HG02852 (cell line): ENCODE data around the gene PDE1C.

ENCODE experiments used
- ATAC-seq: cut with Tn5 transposase; IDR thresholded peaks from one replicate; pipeline ENCODE4 v1.9.1; 2021; ENCODE audit warnings: mild to moderate bottlenecking, moderate library complexity; ENCODE audit not compliant: unreplicated experiment

PDE1C gene

DNA sequence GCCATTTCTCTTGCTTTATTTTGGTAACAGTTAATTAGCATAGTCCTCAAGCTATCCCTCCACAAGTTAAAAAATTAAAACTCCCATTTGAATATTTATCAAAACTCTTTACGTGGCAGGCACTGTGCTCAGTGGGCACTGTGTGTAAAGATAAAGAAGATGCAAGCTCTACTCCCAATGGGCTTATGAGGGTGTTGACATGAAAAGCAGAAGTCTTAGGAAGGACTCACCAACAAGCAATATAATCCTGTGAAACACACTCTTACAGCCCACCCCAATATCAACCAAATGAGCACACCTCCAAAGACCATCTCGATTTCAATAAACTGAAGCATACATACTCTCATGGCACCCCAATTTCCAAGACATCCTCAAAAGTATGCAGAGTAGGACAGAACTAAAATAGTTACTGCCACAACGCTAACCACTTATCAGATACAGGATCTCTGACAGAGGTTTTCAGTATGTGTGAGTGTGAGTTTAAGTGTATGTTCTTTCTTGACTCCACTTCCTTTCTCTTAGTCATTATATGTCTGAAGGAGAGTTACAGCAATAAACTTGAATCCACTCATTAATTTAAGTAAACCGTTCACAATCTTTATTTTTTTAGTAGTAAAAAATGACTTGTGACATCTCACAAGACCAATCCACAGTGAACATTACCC is 120.0 kb downstream of the PDE1C start:
- ATAC-seq: peak; percentile 73

DNA sequence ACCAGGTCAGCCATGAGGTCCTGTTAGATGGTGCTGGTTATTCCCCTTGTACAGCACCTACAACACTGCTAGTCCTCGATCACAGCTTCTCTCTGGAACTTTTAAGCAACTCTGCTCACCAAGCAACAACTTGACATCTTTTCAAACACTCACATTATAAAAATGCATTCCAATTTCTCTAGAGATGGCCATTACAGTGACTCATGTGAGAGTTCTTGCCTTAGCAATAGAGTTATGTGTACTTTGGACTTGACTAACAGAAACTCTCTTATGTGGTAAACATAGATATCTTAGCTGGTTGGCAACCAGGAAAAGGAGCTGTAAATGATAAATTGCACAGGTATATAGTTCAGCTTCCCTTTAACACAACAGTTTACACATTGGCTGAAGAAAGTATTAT is 122.2 kb downstream of the PDE1C start:
- ATAC-seq: no peak

DNA sequence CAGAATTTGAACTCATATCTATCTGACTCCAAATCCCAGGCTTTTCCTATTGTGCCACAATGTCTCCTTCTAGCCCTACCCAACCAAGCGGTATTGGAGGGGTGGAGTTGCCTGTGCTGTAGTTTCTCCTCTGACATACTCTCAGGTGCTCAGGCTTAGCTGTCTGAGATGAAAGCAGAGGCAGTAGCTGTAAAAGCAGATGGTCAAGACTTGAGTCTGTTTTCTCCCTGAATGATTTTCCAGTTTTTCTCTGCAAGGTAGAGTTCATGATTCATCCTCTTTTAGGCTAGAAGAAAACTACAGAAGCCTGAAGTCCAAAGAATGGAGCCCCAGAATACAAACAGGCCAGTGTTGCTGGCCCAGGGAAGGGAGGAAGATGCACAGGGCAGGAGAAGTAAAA is 130.0 kb downstream of the PDE1C start:
- no peak for ATAC-seq

DNA sequence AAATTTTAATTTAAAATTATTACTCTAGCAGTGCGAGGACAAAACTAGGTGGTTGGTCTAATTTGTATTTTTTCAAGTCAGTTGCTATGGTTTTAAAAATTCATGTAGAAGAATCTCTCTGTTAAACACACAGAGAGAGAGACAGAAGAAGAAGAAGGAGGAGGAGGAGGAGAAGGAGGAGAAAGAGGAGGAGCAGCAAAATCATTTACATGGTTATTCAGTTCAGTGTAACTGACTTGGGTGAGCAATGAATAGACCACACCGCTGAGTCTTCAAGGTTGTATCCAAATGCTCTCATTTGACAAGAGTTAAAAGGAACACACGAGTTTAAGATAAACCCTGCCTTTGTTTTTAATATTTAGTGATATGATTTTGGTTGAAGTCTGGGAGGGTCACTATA is 131.1 kb downstream of the PDE1C start:
- no peak for ATAC-seq

DNA sequence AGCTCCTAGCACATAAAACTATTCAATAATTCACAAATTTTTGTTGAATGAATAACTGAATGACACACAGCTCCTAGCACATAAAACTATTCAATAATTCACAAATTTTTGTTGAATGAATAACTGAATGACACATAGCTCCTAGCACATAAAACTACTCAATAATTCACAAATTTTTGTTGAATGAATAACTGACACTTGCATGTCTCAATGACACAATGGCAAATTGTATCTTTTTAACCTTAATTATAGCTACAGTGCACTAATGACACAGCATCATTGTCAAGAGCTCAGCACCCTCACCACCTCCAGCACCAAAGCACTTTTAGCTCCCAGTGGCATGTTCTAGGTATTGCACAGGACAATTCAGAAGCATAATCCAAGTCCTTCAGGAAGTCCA is 131.6 kb downstream of the PDE1C start:
- ATAC-seq: no peak

- no peak for ATAC-seq
These were observed 132.2 kb downstream of the PDE1C start for GRCh38 chr7:31937982-31938381.

DNA sequence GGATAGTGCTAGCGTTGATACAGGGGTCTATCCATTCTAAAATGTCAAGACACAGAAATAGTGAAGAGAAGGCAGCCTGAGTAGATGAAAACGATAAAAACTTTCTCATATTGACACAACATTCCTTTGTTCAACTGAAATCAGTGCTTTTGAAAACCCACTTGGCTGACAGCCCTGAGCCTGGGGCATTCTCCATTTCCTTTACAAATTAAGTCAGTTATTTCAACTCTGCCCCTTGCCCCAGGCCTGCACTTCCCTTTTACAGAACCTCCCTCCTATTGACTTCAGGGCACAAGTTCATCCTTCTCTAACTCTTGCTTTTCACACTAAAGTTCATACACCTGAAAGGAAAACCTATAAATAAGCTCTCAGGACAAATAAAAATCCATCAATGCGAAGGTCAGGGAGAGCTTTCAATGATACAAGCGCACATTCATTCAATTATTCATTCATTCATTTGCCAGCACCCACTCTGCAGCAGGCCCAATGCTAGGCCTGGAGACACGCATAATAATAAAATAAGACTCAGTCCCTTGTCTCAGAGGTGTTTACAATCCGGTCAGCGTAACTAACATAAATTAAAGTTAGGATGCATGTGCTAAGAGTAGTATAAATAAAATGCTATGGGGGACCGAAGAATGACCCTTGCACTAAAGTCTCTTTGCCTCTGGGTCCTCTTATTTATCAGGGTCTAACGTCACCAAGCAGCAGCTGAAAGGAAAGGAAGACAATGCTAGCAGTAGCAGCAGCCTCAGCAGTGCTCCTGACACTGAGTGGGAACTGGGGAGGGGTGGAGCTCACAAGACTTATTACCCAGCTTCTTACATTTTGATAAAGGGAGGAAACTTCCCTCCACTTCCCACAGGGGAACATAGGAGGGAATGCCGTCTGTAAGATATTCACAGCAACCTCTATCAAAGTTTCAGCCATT is 134.8 kb downstream of the PDE1C start:
- ATAC-seq: no peak

DNA sequence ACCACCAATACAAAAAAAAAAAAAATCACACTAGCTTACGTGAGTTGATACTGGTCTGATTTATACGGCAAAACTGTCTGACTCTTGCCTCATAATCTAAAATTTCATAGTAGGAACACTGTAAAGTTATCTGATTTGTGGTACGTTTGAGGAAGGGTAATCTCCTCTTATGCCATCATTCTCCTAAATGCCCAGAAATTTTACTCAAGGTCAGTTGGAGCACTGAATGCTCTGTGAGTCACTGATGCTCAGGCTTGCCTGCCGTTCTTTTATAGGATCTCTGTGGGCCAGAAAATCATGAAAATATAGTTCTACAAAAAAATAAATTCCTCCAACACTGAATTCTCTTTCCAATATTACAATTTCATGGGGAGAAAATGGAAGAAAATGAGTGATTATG is 135.7 kb downstream of the PDE1C start:
- ATAC-seq: no peak

DNA sequence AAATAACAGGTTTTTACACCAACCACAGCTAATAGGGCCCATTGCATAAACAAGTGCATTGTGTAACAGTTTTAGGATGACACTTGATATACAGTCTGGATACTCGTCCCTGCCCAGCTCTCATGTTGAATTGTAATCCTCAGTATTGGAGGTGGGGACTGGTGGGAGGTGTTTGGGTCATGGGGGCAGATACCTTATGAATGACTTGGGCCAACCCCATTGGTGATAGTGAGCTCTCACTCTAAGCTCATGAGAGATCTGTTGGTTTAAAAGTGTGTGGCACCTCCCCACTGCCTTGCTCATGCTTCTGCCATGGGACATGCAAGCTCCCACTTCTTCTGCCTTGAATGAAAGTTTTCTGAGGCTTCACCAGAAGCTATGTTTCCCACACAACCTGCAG is 136.7 kb downstream of the PDE1C start:
- no peak for ATAC-seq

- no peak for ATAC-seq
These were observed 143.1 kb downstream of the PDE1C start for GRCh38 chr7:31926991-31927584.

GRCh38 chr7:31925753-31926454 is 144.3 kb downstream of the PDE1C start:
- no peak for ATAC-seq

DNA sequence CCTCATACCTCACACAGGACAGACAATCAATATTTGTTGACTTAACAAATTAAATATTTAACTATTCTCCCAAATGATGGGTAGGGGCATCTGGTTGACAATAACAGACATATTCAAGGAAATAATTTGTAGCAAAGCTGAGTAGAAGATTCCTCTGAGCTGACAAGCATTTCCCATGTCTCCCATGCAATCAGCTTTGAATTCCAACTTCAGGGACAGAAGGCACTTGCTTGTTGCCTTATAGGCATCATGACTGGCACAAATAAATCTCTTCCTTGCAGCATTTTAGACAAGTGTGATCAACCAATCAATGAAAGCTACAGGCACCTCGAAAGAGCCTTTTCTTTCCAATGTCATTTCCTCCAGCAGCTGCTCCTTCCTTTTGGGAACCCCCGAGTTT is 146.0 kb downstream of the PDE1C start:
- no peak for ATAC-seq

DNA sequence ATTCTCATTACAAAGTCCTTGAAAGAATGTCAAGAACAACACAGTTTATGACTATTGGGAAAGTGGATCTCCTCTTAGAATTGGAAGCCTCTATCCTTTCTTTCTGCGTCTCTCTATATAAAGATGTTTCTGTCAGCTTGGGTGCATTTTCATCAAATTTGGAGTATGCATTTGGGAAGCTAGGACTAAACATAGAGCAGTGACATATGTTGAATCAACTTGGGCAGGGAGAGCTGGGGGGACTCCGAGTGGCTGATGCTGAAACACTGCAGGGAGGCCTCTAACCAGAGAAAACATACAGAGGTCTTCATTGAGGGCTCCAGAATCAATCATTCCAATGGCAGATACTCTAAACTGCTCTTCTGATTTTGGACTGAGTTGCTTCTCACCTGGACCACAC is 147.4 kb downstream of the PDE1C start:
- ATAC-seq: no peak

- no peak for ATAC-seq
These were observed 149.2 kb downstream of the PDE1C start for GRCh38 chr7:31921047-31921446.

GRCh38 chr7:31919678-31920369 is 150.4 kb downstream of the PDE1C start:
- ATAC-seq: no peak

- no peak for ATAC-seq
These were observed 151.4 kb downstream of the PDE1C start for GRCh38 chr7:31918706-31919393.

DNA sequence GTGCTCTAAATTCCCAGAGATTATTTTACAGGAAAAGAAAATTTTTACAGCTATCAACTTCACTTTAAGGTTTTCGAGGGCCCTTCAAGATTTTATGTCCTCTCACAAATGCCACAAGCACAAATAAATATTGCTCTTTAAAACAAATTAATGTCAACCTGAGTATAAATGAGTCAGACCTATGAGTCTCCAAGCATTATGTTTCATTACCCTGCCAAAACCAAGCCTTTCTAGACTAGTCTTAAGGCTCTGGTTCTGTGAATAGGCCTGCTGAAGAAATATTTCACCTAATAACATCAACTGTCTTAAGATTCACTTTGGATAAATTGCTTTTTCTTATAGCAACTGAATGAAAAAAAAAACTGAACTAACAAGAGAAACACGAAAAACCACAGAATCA is 153.0 kb downstream of the PDE1C start:
- no peak for ATAC-seq

DNA sequence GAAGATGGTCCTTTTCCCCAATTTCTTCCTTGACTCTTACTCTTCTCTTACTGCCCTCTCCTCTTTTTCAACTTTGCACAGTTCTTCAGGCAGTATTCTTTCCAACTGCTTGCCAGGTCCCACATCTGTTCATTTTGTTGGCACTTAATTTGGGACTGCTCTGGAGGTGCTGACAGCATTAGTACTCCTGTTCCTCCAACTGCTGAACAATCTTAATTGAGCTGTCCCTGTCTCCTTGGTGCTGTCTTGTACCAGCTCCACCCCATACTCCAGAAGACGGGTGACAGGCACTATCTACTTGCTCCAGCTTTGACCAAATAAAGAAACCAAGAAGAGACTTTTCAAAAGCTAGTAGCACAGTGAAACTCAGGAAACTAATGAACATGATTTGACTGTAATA is 160.0 kb downstream of the PDE1C start:
- no peak for ATAC-seq

- no peak for ATAC-seq
These were observed 163.6 kb downstream of the PDE1C start for GRCh38 chr7:31906479-31907171.

DNA sequence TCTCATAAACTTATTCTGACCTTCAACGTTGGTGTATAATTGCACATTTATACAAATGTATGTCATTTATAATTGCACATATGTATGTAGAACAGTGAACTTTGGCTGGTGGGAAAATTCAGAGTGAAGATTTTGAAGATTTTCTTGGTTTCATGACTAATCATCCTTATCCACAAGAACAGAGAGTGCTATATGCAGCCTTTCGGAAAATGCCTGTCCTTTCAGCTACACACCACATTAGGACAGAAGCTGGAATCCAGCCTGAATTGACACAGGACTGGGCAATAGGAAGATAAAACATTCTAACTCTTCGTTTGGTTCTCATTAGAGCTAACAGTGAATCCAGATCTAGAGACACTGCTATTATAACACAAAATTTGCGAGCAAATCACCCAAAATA is 166.2 kb downstream of the PDE1C start:
- ATAC-seq: no peak
